GM18520 (cell line): ENCODE data around the gene TSSK6.

Experiments used
- ATAC-seq: cut with Tn5 transposase; IDR thresholded peaks from one replicate; pipeline ENCODE4 v1.9.1; 2021; ENCODE audit not compliant: unreplicated experiment

TSSK6 gene

DNA sequence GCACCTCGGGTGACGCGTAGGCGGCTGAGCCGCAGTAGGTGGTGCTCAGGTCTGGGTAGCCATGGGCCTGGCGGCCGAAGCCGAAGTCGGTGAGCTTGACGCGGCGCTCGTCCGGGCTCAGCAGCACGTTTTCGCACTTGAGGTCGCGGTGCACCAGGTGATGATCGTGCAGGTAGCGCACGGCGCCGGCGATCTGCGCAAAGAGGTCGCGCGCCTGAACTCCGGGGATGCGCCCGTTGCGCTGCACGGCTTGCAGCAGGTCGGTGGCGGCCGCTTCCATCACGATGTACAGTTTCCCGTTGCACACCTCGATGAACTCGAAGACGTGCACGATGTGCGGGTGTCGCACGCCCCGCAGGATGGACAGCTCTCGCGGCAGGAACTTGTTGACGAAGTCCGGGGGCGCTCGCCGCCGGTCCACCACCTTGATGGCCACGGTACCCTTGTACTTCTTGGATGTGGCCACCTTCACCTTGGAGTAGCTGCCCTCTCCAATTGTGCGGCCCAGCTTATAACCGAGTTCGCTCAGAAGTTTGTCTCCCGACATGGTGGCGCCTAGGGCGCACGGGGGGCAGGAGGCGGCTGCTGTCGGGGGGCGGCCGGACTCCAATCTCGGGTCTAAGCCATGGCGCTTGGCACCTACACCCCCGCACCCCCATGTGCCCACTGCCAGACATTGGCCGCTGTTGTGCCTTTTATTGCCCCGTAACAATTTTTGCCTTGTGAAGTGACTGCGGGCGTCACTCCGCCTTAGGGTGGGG, at the start of gene TSSK6:
TSS of gene TSSK6 (minus strand) at position 668 of the 761 bp plus-strand sequence. CDS start at position 547, 121 bp downstream.
- no peak for ATAC-seq

DNA sequence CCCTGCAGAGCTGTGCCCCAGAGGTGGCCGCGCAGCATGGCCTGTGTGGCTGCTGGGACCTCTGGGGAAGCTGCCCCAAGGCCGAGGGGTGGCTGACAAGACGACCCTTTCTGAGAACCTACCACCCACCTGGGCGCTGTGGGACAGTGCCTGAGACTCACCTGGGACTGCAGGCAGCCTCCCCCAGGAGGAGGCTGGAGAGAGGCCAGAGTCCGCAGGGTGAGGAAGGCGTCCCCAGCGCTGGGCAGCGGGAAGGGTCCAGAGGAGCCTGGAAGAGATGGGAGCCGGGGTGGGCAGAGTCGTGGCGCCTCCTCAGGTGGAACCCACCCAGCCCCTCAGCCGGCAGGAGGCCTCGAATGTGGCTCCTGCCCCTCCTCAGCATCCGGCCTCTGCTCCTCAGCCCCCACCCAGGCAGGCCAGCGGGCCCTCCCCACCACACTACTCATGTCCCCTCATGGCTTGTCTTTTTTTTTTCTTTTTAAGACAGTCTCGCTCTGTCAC, 48.0 kb upstream of the TSSK6 start:
- no peak for ATAC-seq

DNA sequence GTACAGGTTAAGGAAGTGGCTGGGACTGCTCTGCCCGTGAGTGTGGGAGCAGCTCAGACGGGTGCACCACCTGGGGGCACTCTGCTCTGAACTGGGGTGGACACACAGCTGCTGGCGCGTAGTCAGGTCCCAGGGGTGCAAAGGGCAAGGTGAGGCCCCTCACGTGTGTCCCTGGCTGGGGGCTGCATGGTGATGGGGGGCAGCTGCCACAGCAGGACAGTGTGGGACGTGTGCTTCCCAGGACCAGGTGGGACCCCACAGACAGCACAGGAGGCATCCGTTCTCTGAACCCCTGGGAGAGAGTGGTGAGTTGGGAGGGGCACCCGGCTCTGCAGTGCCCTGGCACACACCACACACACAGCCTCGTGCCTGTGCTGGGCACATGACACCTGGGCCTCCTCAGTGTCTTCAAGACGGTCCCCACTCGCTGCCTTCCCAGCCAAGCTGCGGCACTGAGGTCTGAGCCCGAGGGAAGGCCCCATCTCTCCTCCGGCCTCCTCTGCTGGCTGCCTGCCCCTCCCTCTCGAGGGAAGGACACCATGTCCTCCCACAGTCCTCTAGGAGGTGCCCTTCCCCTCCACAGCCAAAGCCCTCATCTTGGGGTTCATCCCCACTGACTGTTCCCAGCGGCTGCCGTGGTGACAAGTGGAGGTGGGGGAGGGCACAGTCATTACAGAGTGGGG, 47.5 kb upstream of the TSSK6 start:
- ATAC-seq = no peak

DNA sequence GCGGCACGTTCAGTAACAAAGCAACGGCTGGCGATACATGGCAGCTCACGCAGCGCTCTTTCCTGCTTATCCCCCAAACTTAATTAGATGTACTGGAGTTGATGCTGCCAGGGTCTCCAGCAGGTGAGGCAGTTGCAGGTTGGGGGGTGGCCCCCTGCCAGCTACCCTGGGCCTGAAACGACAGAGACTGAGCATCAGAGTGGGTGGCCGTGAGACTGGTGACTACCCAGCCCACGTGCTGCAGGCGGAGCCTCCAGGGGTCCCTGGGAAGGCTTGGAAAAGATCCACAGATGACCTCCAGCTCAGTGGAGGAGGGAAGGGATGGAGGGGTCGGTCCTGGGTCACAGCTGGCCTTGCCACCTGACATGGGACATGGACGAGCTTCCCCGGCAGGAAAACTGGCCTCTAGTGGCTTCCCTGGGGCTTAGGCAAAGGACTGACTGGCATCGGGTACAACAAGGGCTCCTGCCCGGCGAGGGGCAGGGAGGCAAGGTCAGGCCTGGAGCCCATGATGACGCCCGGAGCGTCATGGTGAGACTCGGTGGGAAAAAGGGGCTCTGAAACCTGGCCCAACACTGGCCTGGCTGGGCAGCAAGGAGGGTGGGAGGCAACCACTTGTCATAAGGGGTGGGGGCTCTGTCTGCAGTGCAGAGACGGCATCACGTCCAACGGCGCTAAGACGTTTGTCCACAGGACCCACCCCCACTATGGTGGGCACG, 46.8 kb upstream of the TSSK6 start:
- ATAC-seq = no peak

DNA sequence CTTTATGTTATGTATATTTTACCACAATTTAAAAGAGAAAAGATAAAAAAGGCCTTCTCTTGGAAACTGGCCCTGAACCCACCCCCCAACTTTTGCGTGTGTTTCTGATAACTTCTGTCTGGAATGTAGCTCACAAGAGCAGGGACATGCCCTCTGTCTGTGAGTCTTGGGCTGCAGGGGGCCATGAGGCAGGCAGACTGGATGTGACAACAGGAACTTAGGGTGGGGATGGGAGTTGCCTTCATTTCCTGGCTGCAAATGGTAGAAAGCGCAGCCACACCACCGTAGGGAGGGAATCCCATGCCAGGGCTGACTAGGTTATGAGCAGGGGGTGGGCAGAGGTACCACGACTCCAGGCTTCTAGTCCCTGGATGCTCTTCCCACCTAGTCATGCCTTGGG, 44.6 kb upstream of the TSSK6 start:
- no peak for ATAC-seq

DNA sequence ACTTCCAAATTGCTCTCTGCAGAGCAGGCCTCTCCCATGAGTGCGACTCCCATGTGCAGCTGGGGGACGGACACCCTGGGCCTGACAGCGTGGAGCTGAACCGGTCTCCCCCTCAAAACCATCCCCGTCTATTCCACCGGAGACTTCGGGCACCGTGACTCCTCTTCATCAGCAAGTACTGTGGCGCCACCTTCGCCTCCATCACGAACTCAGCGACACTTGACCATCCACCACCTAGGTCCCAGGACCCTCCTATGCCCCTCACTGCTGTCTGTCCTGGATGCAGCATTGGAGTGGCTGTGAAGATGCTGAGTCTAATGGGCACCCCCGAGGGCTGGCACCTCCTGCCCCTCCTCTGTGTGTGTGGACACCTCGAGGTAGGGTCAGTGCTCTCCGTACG, 43.3 kb upstream of the TSSK6 start:
- ATAC-seq = no peak

DNA sequence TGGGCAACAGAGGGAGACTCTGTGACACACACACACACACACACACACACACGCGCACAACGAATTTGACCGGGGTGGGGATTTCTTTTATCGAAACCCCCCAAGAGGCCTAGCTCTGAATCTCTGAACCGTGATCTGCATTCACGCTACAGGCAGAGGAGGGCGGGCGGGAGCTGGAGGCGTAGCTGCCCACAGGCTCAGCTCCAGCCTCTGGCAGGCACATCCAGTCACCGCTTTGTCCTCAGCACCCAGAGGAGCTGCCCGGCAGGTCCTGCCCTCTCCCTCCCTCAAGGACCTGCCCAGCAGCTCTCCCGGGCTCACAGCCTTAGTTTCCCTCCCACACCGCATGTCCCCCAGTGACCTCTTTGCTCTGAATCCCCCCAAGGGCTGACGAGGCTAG, 42.7 kb upstream of the TSSK6 start:
- ATAC-seq = no peak

DNA sequence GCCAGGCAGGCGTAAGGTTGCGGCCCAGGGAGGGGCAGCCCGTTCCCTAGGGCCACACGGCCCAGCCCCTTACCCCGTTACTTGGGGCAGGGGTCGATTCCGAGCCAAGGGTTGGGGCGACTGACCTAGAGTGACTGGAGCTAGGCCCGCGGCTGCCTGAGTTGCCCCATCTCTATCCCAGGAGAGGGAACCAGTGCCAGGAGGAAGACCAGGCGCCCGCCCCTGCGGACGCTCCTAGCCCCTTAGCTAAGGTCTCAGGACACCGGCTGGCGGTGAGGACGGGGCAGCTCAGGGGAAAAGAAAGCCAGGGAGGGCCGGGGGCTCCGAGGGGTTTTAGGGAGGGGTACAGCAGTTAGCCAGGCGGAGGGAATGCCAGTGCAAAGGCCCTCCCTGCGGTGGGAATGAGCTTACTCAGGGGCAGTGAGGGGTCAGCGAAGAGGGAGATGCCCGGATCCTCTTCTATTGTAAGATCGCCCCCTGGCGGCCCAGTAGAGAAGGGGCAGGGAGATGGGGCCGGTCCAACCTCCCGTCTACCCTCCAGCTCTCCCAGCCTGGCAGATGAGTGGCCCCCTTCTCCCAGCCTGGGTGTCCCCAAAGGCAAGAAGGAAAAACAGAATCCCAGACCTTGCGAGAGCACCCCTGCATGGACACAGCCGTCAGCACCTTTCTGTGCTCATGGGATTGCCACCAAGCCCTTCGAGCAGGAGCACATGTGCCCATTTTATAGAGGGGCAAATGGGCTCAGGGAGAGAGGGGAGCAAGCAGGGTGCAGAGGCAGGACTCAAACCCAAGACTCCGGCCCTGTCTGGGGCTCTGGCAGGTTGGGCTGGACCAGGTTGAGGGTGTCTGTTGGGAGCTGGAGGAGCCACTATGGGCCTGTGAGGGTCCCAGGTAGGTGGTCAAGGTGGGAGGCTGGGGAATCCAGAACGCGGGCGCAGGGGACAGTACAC, 39.0 kb upstream of the TSSK6 start:
- no peak for ATAC-seq

DNA sequence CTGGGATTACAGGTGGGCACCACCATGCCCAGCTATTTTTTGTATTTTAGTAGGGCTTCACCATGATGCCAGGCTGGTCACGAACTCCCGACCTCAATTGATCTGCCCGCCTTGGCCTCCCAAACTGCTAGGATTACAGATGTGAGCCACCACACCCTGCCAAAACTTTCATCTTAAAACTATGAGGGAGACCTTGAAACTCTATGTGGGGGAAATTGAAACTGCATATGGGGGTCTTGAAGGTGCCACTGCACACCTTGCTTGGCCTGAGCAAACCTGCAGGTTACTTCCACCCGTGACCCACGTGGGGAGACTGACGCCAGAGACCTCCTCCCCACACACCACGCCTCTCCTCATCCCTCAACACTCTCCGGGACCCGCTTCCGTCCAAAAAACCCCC, 38.3 kb upstream of the TSSK6 start:
- no peak for ATAC-seq

DNA sequence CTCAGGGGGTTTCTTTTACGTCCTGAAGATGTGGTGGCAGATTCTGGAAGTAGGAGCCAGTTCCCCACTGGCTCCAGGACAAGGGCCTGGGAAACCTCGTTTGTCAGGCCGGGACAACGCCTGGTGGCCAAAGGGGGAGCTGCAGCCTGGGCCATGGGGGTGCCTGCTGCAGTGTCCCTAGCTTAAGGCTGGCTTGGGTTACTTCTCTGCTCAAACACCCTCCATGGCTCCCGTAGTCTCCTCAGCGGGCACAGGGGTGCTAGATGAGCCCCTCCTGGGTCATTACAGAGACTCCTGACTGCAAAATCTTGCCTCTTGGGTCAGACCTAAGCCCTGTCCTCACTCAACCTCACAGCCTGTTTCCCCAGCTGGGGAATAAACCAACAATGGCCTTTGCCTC, 37.5 kb upstream of the TSSK6 start:
- no peak for ATAC-seq

DNA sequence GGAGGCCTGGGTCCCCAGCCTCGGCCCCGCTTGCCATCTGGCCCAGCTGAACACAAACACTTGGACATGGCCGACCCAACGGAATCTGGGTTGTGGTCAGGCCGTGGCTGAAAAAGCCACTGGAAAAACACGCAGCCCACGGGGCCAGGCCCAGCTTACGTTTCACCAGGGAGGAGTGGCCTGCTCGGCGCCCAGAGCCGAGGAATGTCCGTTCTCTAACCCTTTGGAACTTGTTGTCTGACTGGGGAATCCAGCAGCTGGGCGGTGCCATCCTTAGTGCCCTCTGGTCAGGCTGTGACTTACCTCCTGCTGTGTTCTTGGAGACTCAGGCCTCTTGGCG, 36.5 kb upstream of the TSSK6 start:
- ATAC-seq = no peak

DNA sequence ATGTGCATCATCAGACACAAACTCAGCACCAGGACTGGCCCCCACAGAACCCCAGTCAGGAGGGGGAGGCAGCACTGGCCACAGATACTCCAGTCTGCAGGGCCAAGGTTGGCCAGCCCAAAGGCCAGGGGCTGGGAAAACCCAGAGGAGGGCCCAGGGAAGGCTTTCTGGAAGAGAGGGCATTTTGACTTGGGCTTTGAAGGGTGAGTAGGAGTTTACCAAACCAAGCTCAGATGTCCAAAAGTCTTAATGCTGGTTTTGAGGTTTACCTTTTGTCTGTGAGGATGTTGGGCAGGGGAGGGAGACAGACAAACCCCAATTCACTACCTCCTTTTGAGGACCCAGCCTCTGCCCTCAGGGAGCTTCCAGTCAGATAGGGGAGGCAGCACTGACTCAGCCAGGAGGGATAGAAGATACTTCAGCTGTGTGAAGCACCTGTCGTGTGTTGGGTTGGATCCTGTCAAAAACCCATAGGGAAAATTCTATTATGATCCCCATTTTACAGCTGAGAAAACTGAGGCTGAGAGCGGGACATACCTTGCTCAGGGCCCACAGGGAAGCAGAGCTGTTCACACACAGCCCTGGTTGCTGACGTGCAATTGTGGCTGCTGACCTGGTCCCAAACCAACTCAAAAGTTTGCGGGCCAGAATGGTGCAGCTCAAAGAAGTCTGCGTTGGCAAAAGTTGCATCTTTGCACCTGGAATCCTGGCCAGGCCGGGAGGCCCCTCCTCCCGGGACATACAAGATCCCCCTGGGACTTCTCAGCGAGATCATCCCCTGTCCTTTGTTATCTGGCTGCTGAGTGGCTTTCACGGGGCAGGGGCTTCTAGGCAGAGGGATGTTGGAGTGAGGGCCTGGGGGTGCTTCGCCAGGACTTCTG, 35.9 kb upstream of the TSSK6 start:
- no peak for ATAC-seq

DNA sequence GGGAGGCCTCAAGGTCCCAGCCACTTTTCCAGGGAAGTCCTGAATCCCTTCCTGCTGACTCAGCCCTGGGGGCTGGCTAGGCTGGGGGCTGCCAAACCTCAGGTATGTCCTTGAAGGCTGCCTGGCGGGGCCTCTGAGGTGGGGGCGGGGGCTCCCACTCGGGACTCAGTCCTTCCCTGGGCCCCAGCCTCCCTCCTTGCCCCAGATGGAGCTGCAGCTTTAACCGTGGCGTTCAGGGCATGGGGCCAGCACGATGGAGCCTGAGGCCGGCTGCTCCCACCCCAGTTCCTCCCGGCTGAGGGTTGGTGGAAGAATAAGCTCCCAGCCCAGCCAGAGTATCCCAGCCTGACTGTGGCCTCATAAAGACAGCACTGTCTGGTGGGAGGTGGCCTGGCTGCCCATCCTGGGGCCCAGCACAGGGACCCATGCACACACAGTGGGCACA, 35.2 kb upstream of the TSSK6 start:
- ATAC-seq = no peak

DNA sequence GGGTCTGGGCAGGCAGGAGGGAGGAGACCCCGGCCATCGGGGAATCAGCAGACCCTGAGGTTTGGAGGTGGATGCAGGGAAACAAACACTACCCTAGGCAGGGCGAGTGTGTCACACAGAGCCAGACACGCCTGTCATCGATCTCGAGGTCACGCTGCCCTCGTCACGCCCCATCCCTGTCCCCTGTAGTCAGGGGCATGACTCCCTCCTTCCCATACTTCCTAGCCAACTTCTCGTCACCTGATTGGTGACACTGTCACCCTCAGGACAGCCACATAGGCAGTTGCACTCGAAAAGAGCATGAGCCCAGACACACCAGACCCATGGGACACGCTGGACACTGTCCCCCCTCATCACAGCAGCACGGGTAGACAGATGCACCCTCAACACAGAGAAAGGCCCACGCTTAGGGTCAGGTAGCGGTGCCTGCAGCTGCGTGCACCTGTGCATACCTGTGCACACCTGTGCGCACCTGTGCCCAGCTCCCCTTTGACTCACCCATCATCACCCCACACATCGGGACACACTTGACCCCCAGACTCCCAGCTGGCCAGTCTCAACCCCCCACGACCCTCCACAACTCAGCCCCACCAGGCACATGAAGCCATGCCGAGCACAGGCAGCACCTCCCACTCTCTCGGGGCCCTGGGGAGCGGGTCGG, 34.6 kb upstream of the TSSK6 start:
- no peak for ATAC-seq

DNA sequence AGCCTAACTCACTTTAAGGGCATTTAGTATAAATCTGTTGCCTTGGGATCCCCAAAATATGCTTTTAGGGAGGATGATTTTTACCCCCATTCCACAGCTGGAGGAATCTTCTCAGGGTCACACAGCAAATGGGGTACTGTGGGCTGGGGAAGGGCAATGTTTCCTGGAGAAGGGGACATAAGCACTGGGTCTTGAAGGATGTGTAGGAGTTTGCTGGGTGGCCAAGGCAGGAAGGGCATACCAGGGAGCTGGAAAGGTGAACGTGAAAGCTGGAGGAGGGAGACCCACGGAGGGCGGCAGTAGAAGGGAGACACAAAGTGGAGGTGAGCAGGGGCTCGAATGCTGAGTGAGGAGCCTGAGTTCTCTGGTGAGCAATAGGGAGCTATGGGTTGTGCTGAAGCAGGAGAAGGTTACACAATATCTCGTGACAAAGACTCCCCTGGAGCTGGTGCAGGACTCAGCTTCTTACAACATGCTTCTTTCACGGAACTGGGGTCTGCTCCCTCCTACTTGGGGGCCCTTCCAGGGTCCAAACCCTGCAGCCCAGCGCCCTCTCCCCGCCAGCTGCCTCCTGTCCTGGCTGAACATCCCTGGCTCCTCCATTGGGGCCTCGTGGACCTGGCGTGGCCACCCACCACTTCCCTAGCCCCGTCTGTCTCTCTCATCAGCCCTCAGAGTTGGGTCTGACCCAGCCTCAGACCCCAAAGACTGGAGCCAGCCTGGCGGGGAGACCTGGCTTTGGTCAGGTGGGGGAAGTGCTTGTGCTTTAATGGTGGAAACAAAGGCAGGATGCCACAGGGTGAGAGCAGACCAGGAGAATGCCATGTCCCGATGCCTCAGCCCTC, 33.8 kb upstream of the TSSK6 start:
- ATAC-seq = no peak

DNA sequence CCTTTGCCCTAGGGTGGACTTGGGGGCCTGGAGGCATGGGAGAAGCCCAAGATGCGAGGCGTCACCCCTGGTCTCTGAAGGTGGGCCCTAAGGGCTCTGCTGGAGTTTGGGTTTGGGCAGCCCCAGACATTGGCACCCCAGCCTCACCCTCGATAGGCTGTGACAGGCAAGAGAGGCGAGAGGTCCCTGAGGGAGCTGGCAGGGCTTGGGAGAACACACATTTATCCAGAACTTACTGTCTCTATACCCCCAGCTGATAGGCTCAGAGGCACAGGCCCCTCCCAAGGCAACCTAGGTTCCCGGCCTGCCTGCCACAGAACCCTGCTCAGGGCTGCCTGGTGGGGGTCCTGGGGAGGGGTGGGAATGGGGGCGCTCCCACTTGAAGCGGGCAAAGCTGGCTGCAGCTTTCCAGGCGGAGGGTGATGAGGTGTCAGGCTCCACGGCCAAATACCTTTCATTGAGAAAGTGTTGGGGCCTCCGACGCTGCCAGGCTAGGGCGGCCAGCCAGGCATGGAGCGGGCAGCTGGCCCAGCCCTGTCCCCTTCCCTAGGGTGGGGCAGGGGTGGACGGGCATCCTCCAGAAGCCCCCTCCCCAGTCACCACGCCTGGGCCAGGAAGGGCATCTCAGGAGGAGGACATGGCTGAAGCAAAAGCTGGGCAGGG, 32.5 kb upstream of the TSSK6 start:
- no peak for ATAC-seq

DNA sequence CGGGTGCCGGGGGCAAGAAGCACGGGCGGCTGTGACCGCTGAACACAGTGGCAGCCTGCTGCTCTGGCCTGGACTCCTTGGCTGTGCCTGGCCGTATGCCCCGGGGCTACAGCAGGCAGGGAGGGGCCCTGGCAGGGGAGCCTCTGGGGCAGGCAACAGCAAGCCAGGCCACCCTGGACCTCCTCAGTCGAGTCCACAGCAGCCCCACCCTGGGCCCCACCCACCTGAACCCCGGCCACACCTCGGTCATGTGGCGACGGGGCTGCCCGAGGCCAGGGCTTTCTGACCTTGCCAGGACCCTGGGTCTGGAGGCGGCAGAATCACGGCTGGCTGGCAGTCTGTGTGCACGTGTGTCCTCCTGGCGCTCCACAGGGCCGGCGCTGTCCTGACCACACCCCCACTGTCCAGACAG, 31.4 kb upstream of the TSSK6 start:
- no peak for ATAC-seq

DNA sequence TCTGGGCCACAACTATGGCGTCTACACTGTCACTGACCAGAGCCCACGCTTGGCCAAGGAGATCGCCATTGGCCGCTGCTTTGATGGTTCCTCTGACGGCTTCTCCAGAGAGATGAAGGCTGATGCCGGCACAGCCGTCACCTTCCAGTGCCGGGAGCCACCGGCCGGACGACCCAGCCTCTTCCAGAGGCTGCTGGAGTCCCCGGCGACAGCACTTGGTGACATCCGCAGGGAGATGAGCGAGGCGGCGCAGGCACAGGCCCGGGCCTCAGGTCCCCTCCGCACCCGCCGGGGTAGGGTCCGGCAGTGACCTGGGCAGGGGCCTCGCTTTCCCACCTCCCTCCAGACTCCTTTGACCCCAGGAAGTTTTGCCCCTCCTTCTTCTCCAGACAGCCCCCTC, 30.4 kb upstream of the TSSK6 start:
- ATAC-seq = no peak
